ENCODE measurements around the gene CRYZ. TPM values are rescaled to one million over a fixed set of nuclear protein-coding genes. Genes with fewer than 3 reads are reported as not detected.

CRYZ gene
- total and polyA plus RNA-seq, 12 donors, result 16.1 to 58.4 (median 39.8) TPM

GRCh38 chr1:74693473-74693872, 39.4 kb downstream of the CRYZ start:
- 55 to 64% methylated on average over 2 of the region's 2 CpGs for WGBS, 2 donors
- peaks cover 0 to 5% (median 0%) of the 10 kb centered on the region in 9 donors for H3K4me1 ChIP-seq
- no peaks in the 10 kb centered on the region for H3K36me3 ChIP-seq
- H3K27me3 ChIP-seq, result no peaks in the 10 kb centered on the region
- DNase-seq (no peak), ATAC-seq (no peak)
- H3K27ac ChIP-seq, result no peak overlapping the region
- intact Hi-C loops (cut with DNase I), result no loop called here
- H3K9me3 ChIP-seq, result no peaks in the 10 kb centered on the region
- H3K4me3 ChIP-seq, result no peak overlapping the region
- TF ChIP-seq, protein P1, sequence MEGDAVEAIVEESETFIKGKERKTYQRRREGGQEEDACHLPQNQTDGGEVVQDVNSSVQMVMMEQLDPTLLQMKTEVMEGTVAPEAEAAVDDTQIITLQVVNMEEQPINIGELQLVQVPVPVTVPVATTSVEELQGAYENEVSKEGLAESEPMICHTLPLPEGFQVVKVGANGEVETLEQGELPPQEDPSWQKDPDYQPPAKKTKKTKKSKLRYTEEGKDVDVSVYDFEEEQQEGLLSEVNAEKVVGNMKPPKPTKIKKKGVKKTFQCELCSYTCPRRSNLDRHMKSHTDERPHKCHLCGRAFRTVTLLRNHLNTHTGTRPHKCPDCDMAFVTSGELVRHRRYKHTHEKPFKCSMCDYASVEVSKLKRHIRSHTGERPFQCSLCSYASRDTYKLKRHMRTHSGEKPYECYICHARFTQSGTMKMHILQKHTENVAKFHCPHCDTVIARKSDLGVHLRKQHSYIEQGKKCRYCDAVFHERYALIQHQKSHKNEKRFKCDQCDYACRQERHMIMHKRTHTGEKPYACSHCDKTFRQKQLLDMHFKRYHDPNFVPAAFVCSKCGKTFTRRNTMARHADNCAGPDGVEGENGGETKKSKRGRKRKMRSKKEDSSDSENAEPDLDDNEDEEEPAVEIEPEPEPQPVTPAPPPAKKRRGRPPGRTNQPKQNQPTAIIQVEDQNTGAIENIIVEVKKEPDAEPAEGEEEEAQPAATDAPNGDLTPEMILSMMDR (IDR thresholded peaks at IDR 0.05), result no peak

DNA sequence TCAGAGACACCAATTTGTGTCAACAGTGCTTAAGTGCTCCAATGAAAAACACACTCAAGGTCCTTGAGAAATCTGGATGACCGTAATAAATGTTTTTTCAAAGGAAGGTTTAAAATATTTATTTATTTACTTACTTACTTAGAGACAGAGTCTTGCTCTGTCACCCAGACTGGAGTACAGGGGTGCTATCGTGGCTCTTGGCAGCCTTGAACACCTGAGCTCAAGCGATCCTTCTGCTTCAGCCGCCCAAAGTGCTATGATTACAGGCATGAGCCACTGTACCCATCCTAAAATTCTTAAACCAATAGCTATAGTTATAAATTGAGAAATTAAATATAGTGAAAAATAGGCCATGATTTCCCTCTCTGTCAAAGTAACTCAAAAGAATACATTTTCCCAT, 41.9 kb downstream of the CRYZ start:
- no peak overlapping the region for H3K27ac ChIP-seq
- H3K4me1 ChIP-seq, result peaks cover 0 to 5% (median 0%) of the 10 kb centered on the region in 9 donors
- DNase-seq (no peak), ATAC-seq (no peak)
- TF ChIP-seq, protein P1 (IDR thresholded peaks at IDR 0.05), result no peak
- no peaks in the 10 kb centered on the region for H3K9me3 ChIP-seq
- H3K36me3 ChIP-seq, result no peaks in the 10 kb centered on the region
- no peak overlapping the region for H3K4me3 ChIP-seq
- intact Hi-C loops (cut with DNase I), result no loop called here
- WGBS, 2 donors, result 77 to 87% methylated on average over 4 of the region's 4 CpGs
- H3K27me3 ChIP-seq, result no peaks in the 10 kb centered on the region

GRCh38 chr1:74690364-74690696, 42.5 kb downstream of the CRYZ start:
- H3K4me3 ChIP-seq, result no peak overlapping the region
- intact Hi-C loops (cut with DNase I), result no loop called here
- DNase-seq (no peak), ATAC-seq (no peak)
- H3K9me3 ChIP-seq, result no peaks in the 10 kb centered on the region
- WGBS, 2 donors, result 16 to 23% methylated on average over 2 of the region's 2 CpGs
- H3K27ac ChIP-seq, result no peak overlapping the region
- H3K4me1 ChIP-seq, result peaks cover 0 to 5% (median 0%) of the 10 kb centered on the region in 9 donors
- H3K36me3 ChIP-seq, result no peaks in the 10 kb centered on the region
- no peaks in the 10 kb centered on the region for H3K27me3 ChIP-seq
- TF ChIP-seq, protein P1 (IDR thresholded peaks at IDR 0.05), result no peak

DNA sequence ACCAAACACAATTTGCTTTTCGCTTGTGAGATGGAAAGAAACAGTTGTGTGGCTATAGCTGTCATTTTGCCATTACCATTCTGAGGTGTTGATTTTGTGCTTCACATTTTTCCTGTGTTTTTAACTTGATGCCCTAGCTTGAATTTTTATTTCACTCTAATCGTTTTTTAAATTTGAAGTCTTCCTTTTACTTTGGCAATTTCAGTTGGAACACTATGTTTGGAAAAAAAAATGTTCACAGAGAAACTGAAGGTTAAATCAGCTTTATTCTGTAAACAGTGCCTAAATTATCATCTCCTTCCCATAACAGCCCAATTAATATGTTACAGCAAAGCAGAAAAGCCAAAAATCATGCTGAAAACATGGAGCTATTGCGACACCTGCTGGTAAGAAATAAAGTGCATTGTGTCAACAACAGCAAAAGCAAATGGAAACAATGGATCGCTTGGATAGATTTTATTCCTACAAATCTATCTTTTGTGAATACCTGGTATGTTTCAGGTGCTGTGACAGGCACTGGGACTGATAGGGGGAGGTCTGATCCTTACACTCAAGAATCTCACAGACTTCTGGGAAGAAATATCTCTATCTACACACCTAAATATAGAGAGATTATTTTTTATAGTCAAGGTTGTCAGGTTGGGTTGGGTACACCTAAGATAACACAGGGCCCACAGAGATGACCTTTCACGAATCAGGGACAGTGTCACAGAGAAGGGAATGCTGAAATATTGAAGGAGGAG, 43.1 kb downstream of the CRYZ start:
- 29 to 31% methylated on average over 5 of the region's 5 CpGs for WGBS, 2 donors
- Histone ChIP-seq H3K4me1 (peaks cover 0 to 5% (median 0%) of the 10 kb centered on the region in 9 donors), H3K36me3 (no peaks in the 10 kb centered on the region), H3K4me3 (no peak overlapping the region), H3K27me3 (no peaks in the 10 kb centered on the region), H3K27ac (no peak overlapping the region), H3K9me3 (no peaks in the 10 kb centered on the region)
- ATAC-seq (peak in 1 of 8 donors; percentile 43), DNase-seq (peak in 1 of 2 donors; percentile 48)
- TF ChIP-seq, protein P1 (IDR thresholded peaks at IDR 0.05), result peak; percentile 49 to 86 (median 83)
- intact Hi-C loops (cut with DNase I), result no loop called here

All from heart right ventricle (tissue), 16 donors.